HEK293 (cell line): ENCODE data around the gene WAPL.
"Not testable (repeated sequence)": the region's sequence is repeated elsewhere in the genome, so short reads cannot be mapped to it uniquely, and the experiment has no call there.

Source experiments
- ATF2 ChIP-seq: fragments of 450-650 bp; formaldehyde crosslinking; IDR thresholded peaks from 2 replicates; pipeline ENCODE4 v1.5.1; 2016; ENCODE audit warnings: missing biosample characterization, missing genetic modification characterization, low read depth
- CTCF ChIP-seq: fragments of 450-650 bp; formaldehyde crosslinking; IDR thresholded peaks from 2 replicates; pipeline ENCODE4 v1.5.1; 2016; ENCODE audit warnings: missing biosample characterization, missing genetic modification characterization
- HIC1 ChIP-seq: fragments of 450-650 bp; formaldehyde crosslinking; IDR thresholded peaks from 2 replicates; pipeline ENCODE4 v1.5.1; 2016; ENCODE audit warnings: missing biosample characterization, missing genetic modification characterization
- PRDM4 ChIP-seq: fragments of 450-650 bp; formaldehyde crosslinking; IDR thresholded peaks from 2 replicates; pipeline ENCODE4 v1.5.1; 2017; ENCODE audit warnings: missing biosample characterization, missing genetic modification characterization
- SALL2 ChIP-seq: fragments of 450-650 bp; formaldehyde crosslinking; IDR thresholded peaks from 2 replicates; pipeline ENCODE4 v1.5.0; 2017; ENCODE audit warnings: missing biosample characterization, mild to moderate bottlenecking, missing genetic modification characterization, borderline replicate concordance
- ZBTB26 ChIP-seq: fragments of 450-650 bp; formaldehyde crosslinking; optimal IDR thresholded peaks from 2 replicates; pipeline ENCODE3; 2016; ENCODE audit warnings: missing biosample characterization, mild to moderate bottlenecking, missing genetic modification characterization
- ZNF169 ChIP-seq: fragments of 450-650 bp; formaldehyde crosslinking; IDR thresholded peaks from 2 replicates; pipeline ENCODE4 v1.5.1; 2016; ENCODE audit warnings: missing biosample characterization, missing genetic modification characterization
- ZNF335 ChIP-seq: fragments of 450-650 bp; formaldehyde crosslinking; conservative IDR thresholded peaks from 2 replicates; pipeline ENCODE4 v1.5.1; 2016; ENCODE audit warnings: missing biosample characterization, missing genetic modification characterization
- ZNF391 ChIP-seq: fragments of 450-650 bp; formaldehyde crosslinking; IDR thresholded peaks from 2 replicates; pipeline ENCODE4 v1.5.1; 2016; ENCODE audit warnings: low read depth, missing biosample characterization, missing genetic modification characterization, borderline replicate concordance
- ZNF548 ChIP-seq: fragments of 450-650 bp; formaldehyde crosslinking; IDR thresholded peaks from 2 replicates; pipeline ENCODE4 v1.5.1; 2016; ENCODE audit warnings: missing biosample characterization, missing genetic modification characterization
- ZNF76 ChIP-seq: fragments of 450-650 bp; formaldehyde crosslinking; IDR thresholded peaks from 2 replicates; pipeline ENCODE4; 2016; ENCODE audit warnings: low read depth, missing biosample characterization, missing genetic modification characterization, borderline replicate concordance

GRCh38 chr10:86566518-86566917, 44.9 kb upstream of the WAPL start:
- TF ChIP-seq CTCF (tag by site-specific recombination); ATF2 (tag by site-specific recombination); ZNF335; ZBTB26 (tag by site-specific recombination); ZNF169 (tag by site-specific recombination); ZNF391 (tag by site-specific recombination); PRDM4 (tag by site-specific recombination); HIC1 (tag by site-specific recombination); ZNF548 (tag by site-specific recombination); SALL2 (tag by site-specific recombination); ZNF76: not testable (repeated sequence)
